CD4-positive, alpha-beta T cell treated with Interleukin-21 for 1 hour (primary cell): ENCODE results near the gene LCE5A.
"Not testable (repeated sequence)": the region's sequence is repeated elsewhere in the genome, so short reads cannot be mapped to it uniquely, and the experiment has no call there.

Experiments used
- DNase-seq: peaks from one replicate; pipeline ENCODE4 v3.0.0-alpha.2; 2020

The LCE5A gene

GRCh38 chr1:152517237-152517811 is 6.7 kb downstream of the LCE5A start:
- DNase-seq, result no peak

GRCh38 chr1:152519851-152520250 is 9.2 kb downstream of the LCE5A start:
- DNase-seq, result no peak

- no peak for DNase-seq
Observed at GRCh38 chr1:152520561-152521090, 10.0 kb downstream of the LCE5A start.

- DNase-seq, result no peak
Observed at GRCh38 chr1:152525080-152525641, 14.6 kb downstream of the LCE5A start.

- peak; percentile 15 for DNase-seq
Observed at GRCh38 chr1:152533327-152533938, 22.8 kb downstream of the LCE5A start.

- DNase-seq, result no peak
Observed at GRCh38 chr1:152535774-152536173, 25.2 kb downstream of the LCE5A start.

- no peak for DNase-seq
Observed at GRCh38 chr1:152537496-152537895, 26.9 kb downstream of the LCE5A start.

GRCh38 chr1:152539901-152540300 is 29.3 kb downstream of the LCE5A start:
- no peak for DNase-seq

- no peak for DNase-seq
Observed at GRCh38 chr1:152543820-152544219, 33.2 kb downstream of the LCE5A start.

GRCh38 chr1:152546704-152547103 is 36.1 kb downstream of the LCE5A start:
- no peak for DNase-seq

- not testable (repeated sequence) for DNase-seq
Observed at GRCh38 chr1:152548358-152548757, 37.8 kb downstream of the LCE5A start.
